ENCODE data around the gene AGBL1.

GRCh38 chr15:86842199-86842598 is 762.5 kb downstream of the AGBL1 start:
- TF ChIP-seq CTCF (IDR thresholded peaks at IDR 0.05; ENCODE audit: low read depth, low read length, missing input control): no peak
- TF ChIP-seq RAD21 (IDR thresholded peaks at IDR 0.05): no peak
- no peak for TF ChIP-seq GABPA (IDR thresholded peaks at IDR 0.05 in 1 of 2, conservative IDR thresholded peaks at IDR 0.05 in 1 of 2)
- TF ChIP-seq, protein P1, sequence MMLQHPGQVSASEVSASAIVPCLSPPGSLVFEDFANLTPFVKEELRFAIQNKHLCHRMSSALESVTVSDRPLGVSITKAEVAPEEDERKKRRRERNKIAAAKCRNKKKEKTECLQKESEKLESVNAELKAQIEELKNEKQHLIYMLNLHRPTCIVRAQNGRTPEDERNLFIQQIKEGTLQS (IDR thresholded peaks at IDR 0.05): no peak
- TF ChIP-seq FOXA2 (IDR thresholded peaks at IDR 0.05): no peak
- no peak for TF ChIP-seq YY1 (IDR thresholded peaks at IDR 0.05)
- TF ChIP-seq SP1 (IDR thresholded peaks at IDR 0.05): no peak
- TF ChIP-seq JUND (IDR thresholded peaks at IDR 0.05): no peak
